ENCODE measurements around the gene ACSS1.

DNA sequence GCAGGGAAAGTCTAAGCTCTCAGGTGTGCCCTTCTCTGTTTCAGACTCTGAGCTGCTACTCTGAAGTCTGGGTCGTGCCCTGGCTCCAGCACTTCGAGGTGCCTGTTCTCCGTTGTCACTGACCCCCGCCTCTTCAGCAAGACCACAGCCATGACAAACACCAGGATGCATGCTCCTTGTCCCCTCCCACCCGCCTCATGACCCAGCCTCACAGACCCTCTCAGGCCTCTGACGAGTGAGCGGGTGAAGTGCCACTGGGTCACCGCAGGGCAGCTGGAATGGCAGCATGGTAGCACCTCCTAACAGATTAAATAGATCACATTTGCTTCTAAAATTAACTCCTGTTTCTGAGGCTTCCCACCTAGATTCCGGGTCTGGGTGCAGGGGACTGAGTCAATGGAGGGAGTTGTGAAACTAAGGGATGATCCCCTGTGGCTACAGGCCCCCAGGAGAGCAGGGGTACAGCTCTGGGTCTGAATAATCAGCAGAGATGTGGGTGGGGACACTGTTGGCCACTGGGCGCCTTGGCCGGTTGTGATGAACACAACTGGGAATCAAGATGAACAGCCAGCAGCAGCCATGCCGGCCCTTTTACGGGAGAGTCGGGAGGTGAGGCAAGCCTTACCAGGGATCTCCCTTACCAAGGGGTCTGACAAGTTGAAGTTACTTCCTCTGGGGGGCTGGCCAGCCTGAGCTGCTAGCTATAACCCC, 98.2 kb downstream of the ACSS1 start:
- no peak for TF ChIP-seq BHLHE40 (IDR thresholded peaks at IDR 0.05; ENCODE audit: borderline replicate concordance)
- TF ChIP-seq L3MBTL2 (conservative IDR thresholded peaks at IDR 0.05), result no peak
- TF ChIP-seq LEF1 (IDR thresholded peaks at IDR 0.05; ENCODE audit: borderline replicate concordance), result no peak
- TF ChIP-seq ELF4 (IDR thresholded peaks at IDR 0.05), result no peak
- TF ChIP-seq SP1 (IDR thresholded peaks at IDR 0.05), result no peak
- no peak for TF ChIP-seq FOXK2 (IDR thresholded peaks at IDR 0.05)
- no peak for TF ChIP-seq SUZ12 (IDR thresholded peaks at IDR 0.05)
- no peak for TF ChIP-seq FOXA1 (IDR thresholded peaks at IDR 0.05)
- TF ChIP-seq FOXM1 (IDR thresholded peaks at IDR 0.05; ENCODE audit: borderline replicate concordance), result no peak
- TF ChIP-seq HDGF (IDR thresholded peaks at IDR 0.05; ENCODE audit: borderline replicate concordance), result no peak
- TF ChIP-seq TARDBP (IDR thresholded peaks at IDR 0.05), result no peak
- TF ChIP-seq, protein P1, sequence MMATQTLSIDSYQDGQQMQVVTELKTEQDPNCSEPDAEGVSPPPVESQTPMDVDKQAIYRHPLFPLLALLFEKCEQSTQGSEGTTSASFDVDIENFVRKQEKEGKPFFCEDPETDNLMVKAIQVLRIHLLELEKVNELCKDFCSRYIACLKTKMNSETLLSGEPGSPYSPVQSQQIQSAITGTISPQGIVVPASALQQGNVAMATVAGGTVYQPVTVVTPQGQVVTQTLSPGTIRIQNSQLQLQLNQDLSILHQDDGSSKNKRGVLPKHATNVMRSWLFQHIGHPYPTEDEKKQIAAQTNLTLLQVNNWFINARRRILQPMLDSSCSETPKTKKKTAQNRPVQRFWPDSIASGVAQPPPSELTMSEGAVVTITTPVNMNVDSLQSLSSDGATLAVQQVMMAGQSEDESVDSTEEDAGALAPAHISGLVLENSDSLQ (IDR thresholded peaks at IDR 0.05), result no peak

Data from HEK293T (cell line).